Measurements from ENCODE around the gene MTMR12. TPM values are rescaled to one million over a fixed set of nuclear protein-coding genes. Genes with fewer than 3 reads are reported as not detected.

The MTMR12 gene
- 10 to 100 TPM; 30.6 to 32.2 TPM for total RNA-seq

- ATAC-seq (ENCODE audit: low read depth) = peak; percentile 97
- peak within 1 kb of the TSS; percentile 92 for H3K4me3 Mint-ChIP-seq
Measured at GRCh38 chr5:32312595-32313332, at the start of gene MTMR12. Gene MTMR12 (minus strand): TSS chr5:32312939. CDS start chr5:32312838, 101 bp downstream.

GRCh38 chr5:32362527-32362926 lies 49.8 kb upstream of the MTMR12 start:
- Mint-ChIP-seq H3K4me1 (no peaks in the 10 kb centered on the region), H3K36me3 (peaks cover 19% of the 10 kb centered on the region), H3K4me3 (no peak overlapping the region), H3K27ac (no peak overlapping the region), H3K27me3 (no peaks in the 10 kb centered on the region), H3K9me3 (no peaks in the 10 kb centered on the region)
- ATAC-seq (ENCODE audit: low read depth) (no peak), DNase-seq (no peak)
- POLR2A ChIA-PET = no interaction called here

More at GRCh38 chr5:32312595-32313332, at the start of gene MTMR12:
- POLR2A ChIA-PET = interaction anchor here (1.0 to 2.7 kb wide), 3 partner anchors 13 to 139 kb away, joined by 3 to 14 read pairs (median 7); partner anchors contain the start of gene GOLPH3
- Mint-ChIP-seq H3K9me3 (no peaks in the 10 kb centered on the region), H3K4me1 (peaks cover 29% of the 10 kb centered on the region), H3K27ac (peak within 1 kb of the TSS; percentile 96), H3K36me3 (peaks cover 20% of the 10 kb centered on the region), H3K27me3 (no peaks in the 10 kb centered on the region)
- peak; percentile 100 for DNase-seq

- H3K27me3 Mint-ChIP-seq = no peaks in the 10 kb centered on the region
- peaks cover 21% of the 10 kb centered on the region for H3K36me3 Mint-ChIP-seq
- no peak overlapping the region for H3K27ac Mint-ChIP-seq
- POLR2A ChIA-PET = no interaction called here
- no peak for DNase-seq
- H3K9me3 Mint-ChIP-seq = no peaks in the 10 kb centered on the region
- H3K4me1 Mint-ChIP-seq = no peaks in the 10 kb centered on the region
- H3K4me3 Mint-ChIP-seq = no peak overlapping the region
- ATAC-seq (ENCODE audit: low read depth) = no peak
Measured at GRCh38 chr5:32360906-32361305, 48.2 kb upstream of the MTMR12 start.

GRCh38 chr5:32358611-32359010 lies 45.9 kb upstream of the MTMR12 start:
- DNase-seq (no peak), ATAC-seq (ENCODE audit: low read depth) (no peak)
- Mint-ChIP-seq H3K27me3 (no peaks in the 10 kb centered on the region), H3K4me3 (no peak overlapping the region), H3K36me3 (peaks cover 27% of the 10 kb centered on the region), H3K9me3 (no peaks in the 10 kb centered on the region), H3K4me1 (no peaks in the 10 kb centered on the region), H3K27ac (no peak overlapping the region)
- POLR2A ChIA-PET = no interaction called here

- ATAC-seq (ENCODE audit: low read depth) (no peak), DNase-seq (no peak)
- Mint-ChIP-seq H3K4me3 (no peak overlapping the region), H3K27ac (no peak overlapping the region), H3K27me3 (no peaks in the 10 kb centered on the region), H3K4me1 (no peaks in the 10 kb centered on the region), H3K36me3 (peaks cover 30% of the 10 kb centered on the region), H3K9me3 (no peaks in the 10 kb centered on the region)
- POLR2A ChIA-PET = no interaction called here
Measured at GRCh38 chr5:32357658-32358057, 44.9 kb upstream of the MTMR12 start.

GRCh38 chr5:32355686-32356085 lies 42.9 kb upstream of the MTMR12 start:
- H3K9me3 Mint-ChIP-seq = no peaks in the 10 kb centered on the region
- no peaks in the 10 kb centered on the region for H3K27me3 Mint-ChIP-seq
- DNase-seq (no peak), ATAC-seq (ENCODE audit: low read depth) (no peak)
- POLR2A ChIA-PET = no interaction called here
- no peaks in the 10 kb centered on the region for H3K4me1 Mint-ChIP-seq
- H3K4me3 Mint-ChIP-seq = no peak overlapping the region
- H3K27ac Mint-ChIP-seq = no peak overlapping the region
- H3K36me3 Mint-ChIP-seq = peaks cover 28% of the 10 kb centered on the region

- peaks cover 5% of the 10 kb centered on the region for H3K9me3 Mint-ChIP-seq
- no peak overlapping the region for H3K27ac Mint-ChIP-seq
- DNase-seq (no peak), ATAC-seq (ENCODE audit: low read depth) (no peak)
- peaks cover 26% of the 10 kb centered on the region for H3K36me3 Mint-ChIP-seq
- no peaks in the 10 kb centered on the region for H3K4me1 Mint-ChIP-seq
- no peak overlapping the region for H3K4me3 Mint-ChIP-seq
- no peaks in the 10 kb centered on the region for H3K27me3 Mint-ChIP-seq
- POLR2A ChIA-PET = no interaction called here
Measured at GRCh38 chr5:32353420-32353819, 40.7 kb upstream of the MTMR12 start.

GRCh38 chr5:32352685-32353084 lies 39.9 kb upstream of the MTMR12 start:
- Mint-ChIP-seq H3K36me3 (peaks cover 25% of the 10 kb centered on the region), H3K27ac (no peak overlapping the region), H3K9me3 (peaks cover 8% of the 10 kb centered on the region), H3K27me3 (no peaks in the 10 kb centered on the region), H3K4me3 (no peak overlapping the region), H3K4me1 (no peaks in the 10 kb centered on the region)
- no peak for ATAC-seq (ENCODE audit: low read depth)
- POLR2A ChIA-PET = no interaction called here
- DNase-seq = no peak

- H3K36me3 Mint-ChIP-seq = peaks cover 8% of the 10 kb centered on the region
- DNase-seq = no peak
- no peaks in the 10 kb centered on the region for H3K4me1 Mint-ChIP-seq
- POLR2A ChIA-PET = no interaction called here
- H3K9me3 Mint-ChIP-seq = peaks cover 16% of the 10 kb centered on the region
- H3K4me3 Mint-ChIP-seq = no peak overlapping the region
- H3K27ac Mint-ChIP-seq = no peak overlapping the region
- H3K27me3 Mint-ChIP-seq = no peaks in the 10 kb centered on the region
- ATAC-seq (ENCODE audit: low read depth) = no peak
Measured at GRCh38 chr5:32346869-32347268, 34.1 kb upstream of the MTMR12 start.

- DNase-seq = no peak
- Mint-ChIP-seq H3K27me3 (no peaks in the 10 kb centered on the region), H3K27ac (no peak overlapping the region), H3K9me3 (peaks cover 16% of the 10 kb centered on the region), H3K4me1 (no peaks in the 10 kb centered on the region), H3K36me3 (peaks cover 3% of the 10 kb centered on the region), H3K4me3 (no peak overlapping the region)
- POLR2A ChIA-PET = no interaction called here
- no peak for ATAC-seq (ENCODE audit: low read depth)
Measured at GRCh38 chr5:32343058-32343672, 30.4 kb upstream of the MTMR12 start.

- no peaks in the 10 kb centered on the region for H3K27me3 Mint-ChIP-seq
- no peak overlapping the region for H3K4me3 Mint-ChIP-seq
- peaks cover 15% of the 10 kb centered on the region for H3K9me3 Mint-ChIP-seq
- peaks cover 3% of the 10 kb centered on the region for H3K36me3 Mint-ChIP-seq
- no peak for ATAC-seq (ENCODE audit: low read depth)
- no peak for DNase-seq
- no peak overlapping the region for H3K27ac Mint-ChIP-seq
- POLR2A ChIA-PET = interaction anchor here (0.6 kb wide), 1 partner anchor 70 kb away, joined by 4 read pairs; no protein-coding TSS in a partner anchor
- no peaks in the 10 kb centered on the region for H3K4me1 Mint-ChIP-seq
Measured at GRCh38 chr5:32342656-32343055, 29.9 kb upstream of the MTMR12 start.

GRCh38 chr5:32339878-32340277 lies 27.1 kb upstream of the MTMR12 start:
- H3K36me3 Mint-ChIP-seq = peaks cover 3% of the 10 kb centered on the region
- peaks cover 2% of the 10 kb centered on the region for H3K27me3 Mint-ChIP-seq
- DNase-seq (no peak), ATAC-seq (ENCODE audit: low read depth) (no peak)
- H3K4me1 Mint-ChIP-seq = no peaks in the 10 kb centered on the region
- POLR2A ChIA-PET = interaction anchor here (0.7 kb wide), 1 partner anchor 192 kb away, joined by 4 read pairs; no protein-coding TSS in a partner anchor
- H3K27ac Mint-ChIP-seq = no peak overlapping the region
- H3K4me3 Mint-ChIP-seq = no peak overlapping the region
- peaks cover 6% of the 10 kb centered on the region for H3K9me3 Mint-ChIP-seq

GRCh38 chr5:32339198-32339597 lies 26.5 kb upstream of the MTMR12 start:
- H3K4me3 Mint-ChIP-seq = no peak overlapping the region
- POLR2A ChIA-PET = interaction anchor here (0.7 kb wide), 1 partner anchor 191 kb away, joined by 4 read pairs; no protein-coding TSS in a partner anchor
- H3K27ac Mint-ChIP-seq = no peak overlapping the region
- H3K36me3 Mint-ChIP-seq = peaks cover 3% of the 10 kb centered on the region
- no peaks in the 10 kb centered on the region for H3K4me1 Mint-ChIP-seq
- ATAC-seq (ENCODE audit: low read depth) = no peak
- no peak for DNase-seq
- peaks cover 6% of the 10 kb centered on the region for H3K9me3 Mint-ChIP-seq
- peaks cover 2% of the 10 kb centered on the region for H3K27me3 Mint-ChIP-seq

GRCh38 chr5:32332966-32333365 lies 20.2 kb upstream of the MTMR12 start:
- no peak overlapping the region for H3K27ac Mint-ChIP-seq
- H3K36me3 Mint-ChIP-seq = no peaks in the 10 kb centered on the region
- no peak for DNase-seq
- ATAC-seq (ENCODE audit: low read depth) = no peak
- H3K4me3 Mint-ChIP-seq = no peak overlapping the region
- POLR2A ChIA-PET = no interaction called here
- no peaks in the 10 kb centered on the region for H3K9me3 Mint-ChIP-seq
- H3K4me1 Mint-ChIP-seq = peaks cover 2% of the 10 kb centered on the region
- peaks cover 2% of the 10 kb centered on the region for H3K27me3 Mint-ChIP-seq
